ENCODE data around the gene TAS1R1.

Gene TAS1R1

GRCh38 chr1:6574818-6575217 lies 19.7 kb downstream of the TAS1R1 start:
- no peak for DNase-seq

- no peak for DNase-seq
These were observed 22.9 kb downstream of the TAS1R1 start for GRCh38 chr1:6577831-6578525.

DNA sequence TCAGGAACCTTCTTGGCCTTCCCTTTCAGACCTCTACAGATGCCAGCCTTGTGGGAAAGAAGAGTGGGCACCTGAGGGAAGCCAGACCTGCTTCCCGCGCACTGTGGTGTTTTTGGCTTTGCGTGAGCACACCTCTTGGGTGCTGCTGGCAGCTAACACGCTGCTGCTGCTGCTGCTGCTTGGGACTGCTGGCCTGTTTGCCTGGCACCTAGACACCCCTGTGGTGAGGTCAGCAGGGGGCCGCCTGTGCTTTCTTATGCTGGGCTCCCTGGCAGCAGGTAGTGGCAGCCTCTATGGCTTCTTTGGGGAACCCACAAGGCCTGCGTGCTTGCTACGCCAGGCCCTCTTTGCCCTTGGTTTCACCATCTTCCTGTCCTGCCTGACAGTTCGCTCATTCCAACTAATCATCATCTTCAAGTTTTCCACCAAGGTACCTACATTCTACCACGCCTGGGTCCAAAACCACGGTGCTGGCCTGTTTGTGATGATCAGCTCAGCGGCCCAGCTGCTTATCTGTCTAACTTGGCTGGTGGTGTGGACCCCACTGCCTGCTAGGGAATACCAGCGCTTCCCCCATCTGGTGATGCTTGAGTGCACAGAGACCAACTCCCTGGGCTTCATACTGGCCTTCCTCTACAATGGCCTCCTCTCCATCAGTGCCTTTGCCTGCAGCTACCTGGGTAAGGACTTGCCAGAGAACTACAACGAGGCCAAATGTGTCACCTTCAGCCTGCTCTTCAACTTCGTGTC lies 23.7 kb downstream of the TAS1R1 start:
- no peak for DNase-seq

DNA sequence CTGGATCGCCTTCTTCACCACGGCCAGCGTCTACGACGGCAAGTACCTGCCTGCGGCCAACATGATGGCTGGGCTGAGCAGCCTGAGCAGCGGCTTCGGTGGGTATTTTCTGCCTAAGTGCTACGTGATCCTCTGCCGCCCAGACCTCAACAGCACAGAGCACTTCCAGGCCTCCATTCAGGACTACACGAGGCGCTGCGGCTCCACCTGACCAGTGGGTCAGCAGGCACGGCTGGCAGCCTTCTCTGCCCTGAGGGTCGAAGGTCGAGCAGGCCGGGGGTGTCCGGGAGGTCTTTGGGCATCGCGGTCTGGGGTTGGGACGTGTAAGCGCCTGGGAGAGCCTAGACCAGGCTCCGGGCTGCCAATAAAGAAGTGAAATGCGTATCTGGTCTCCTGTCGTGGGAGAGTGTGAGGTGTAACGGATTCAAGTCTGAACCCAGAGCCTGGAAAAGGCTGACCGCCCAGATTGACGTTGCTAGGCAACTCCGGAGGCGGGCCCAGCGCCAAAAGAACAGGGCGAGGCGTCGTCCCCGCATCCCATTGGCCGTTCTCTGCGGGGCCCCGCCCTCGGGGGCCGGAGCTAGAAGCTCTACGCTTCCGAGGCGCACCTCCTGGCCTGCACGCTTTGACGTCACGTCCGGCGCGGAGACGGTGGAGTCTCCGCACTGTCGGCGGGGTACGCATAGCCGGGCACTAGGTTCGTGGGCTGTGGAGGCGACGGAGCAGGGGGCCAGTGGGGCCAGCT lies 24.4 kb downstream of the TAS1R1 start, which contains the start of gene ZBTB48:
TSS of gene ZBTB48 (plus strand) at position 621 of the 745 bp plus-strand sequence. CDS start 616 bp downstream, outside the sequence.
- peak; percentile 90 to 98 for DNase-seq

DNA sequence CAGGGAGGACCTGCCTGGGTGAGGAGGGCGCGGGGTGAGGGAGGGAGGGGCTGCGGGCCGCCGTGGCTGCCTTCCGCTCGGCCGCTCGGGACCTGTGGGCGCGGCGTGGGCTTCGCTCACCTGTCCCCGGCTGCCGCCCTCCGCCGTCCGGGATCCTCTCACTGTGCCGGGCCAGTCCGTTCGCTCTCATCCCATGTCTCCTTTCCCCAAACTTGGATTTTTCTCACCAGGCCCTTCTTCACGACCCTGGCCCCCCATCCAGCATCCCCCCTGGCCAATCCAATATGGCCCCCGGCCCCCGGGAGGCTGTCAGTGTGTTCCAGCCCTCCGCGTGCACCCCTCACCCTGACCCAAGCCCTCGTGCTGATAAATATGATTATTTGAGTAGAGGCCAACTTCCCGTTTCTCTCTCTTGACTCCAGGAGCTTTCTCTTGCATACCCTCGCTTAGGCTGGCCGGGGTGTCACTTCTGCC lies 25.0 kb downstream of the TAS1R1 start:
- no peak for DNase-seq

DNA sequence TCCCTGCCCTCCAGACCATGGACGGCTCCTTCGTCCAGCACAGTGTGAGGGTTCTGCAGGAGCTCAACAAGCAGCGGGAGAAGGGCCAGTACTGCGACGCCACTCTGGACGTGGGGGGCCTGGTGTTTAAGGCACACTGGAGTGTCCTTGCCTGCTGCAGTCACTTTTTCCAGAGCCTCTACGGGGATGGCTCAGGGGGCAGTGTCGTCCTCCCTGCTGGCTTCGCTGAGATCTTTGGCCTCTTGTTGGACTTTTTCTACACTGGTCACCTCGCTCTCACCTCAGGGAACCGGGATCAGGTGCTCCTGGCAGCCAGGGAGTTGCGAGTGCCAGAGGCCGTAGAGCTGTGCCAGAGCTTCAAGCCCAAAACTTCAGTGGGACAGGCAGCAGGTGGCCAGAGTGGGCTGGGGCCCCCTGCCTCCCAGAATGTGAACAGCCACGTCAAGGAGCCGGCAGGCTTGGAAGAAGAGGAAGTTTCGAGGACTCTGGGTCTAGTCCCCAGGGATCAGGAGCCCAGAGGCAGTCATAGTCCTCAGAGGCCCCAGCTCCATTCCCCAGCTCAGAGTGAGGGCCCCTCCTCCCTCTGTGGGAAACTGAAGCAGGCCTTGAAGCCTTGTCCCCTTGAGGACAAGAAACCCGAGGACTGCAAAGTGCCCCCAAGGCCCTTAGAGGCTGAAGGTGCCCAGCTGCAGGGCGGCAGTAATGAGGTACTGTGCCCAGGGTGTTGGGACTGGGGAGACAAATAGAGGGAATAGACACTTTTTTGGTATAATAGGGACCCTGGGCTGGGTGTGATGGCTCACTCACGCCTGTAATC lies 25.7 kb downstream of the TAS1R1 start:
- no peak for DNase-seq

DNA sequence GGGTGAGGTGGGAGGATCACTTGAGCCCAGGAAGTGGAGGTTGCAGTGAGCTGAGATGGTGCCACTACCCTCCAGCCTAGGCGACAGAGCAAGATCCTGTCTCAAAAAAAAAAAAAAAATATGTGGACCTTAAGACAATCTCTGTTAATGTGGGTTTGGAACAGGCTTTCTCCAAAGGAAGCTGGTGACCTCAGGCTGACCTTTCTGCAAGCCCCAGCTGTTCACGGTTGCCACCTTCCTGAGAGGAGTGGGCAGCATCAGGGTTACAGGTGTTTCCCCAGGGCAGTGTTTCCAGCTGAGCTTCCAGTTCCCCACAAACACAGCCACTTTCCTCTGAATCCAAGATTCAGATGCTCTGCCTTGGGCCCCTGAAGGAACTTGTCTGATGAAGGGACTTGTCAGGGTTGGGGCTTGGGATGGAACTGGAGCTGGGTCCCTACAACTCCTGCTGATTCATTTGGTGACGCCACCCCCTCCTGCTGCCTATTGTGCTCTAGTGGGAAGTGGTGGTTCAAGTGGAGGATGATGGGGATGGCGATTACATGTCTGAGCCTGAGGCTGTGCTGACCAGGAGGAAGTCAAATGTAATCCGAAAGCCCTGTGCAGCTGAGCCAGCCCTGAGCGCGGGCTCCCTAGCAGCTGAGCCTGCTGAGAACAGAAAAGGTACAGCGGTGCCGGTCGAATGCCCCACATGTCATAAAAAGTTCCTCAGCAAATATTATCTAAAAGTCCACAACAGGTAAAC lies 26.6 kb downstream of the TAS1R1 start:
- no peak for DNase-seq

GRCh38 chr1:6582370-6582769 lies 27.3 kb downstream of the TAS1R1 start:
- no peak for DNase-seq

DNA sequence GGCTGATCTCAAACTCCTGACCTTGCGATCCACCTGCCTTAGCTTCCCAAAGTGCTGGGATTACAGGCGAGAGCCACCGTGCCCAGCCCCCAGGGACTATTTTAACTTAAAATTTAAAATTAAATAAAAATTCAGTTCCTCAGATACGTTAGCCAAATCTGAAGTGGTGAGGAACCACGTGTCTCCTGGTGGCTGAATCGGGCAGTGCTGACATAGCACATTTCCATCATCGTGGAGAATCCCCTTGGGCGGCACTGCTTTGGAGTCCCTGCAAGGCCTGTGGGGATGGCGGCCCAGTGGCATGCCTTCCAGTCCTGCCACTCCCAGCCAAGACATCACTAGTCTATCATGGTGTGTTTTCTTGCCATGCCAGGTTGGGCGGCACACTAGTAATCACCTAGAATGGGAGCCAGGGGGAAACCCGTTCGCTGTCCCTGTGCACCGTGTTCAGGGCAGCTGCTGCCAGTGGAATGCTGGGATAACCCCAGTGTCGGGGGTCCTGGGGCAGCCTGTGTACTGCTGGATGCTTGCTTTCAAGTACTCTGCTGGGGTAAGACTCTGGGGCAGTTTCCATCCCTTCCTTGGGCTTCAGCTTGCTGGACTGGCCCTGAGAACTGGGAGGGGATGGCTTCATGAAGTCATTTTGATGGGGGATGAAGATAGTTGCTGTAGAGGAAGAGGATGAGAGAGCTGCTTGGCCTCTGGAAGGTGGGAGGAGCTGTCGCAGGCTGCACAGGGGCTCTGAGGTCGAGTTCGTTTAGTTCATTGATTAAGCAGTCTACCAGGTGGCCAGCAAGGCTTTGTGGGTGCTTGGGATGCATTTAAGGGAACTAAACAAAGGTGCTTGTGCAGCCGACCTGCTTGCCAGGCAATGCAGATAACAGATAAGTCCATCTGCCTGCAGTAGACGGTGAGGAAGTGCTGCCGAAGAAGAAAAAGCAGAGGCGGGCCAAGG lies 29.3 kb downstream of the TAS1R1 start:
- DNase-seq: no peak

DNA sequence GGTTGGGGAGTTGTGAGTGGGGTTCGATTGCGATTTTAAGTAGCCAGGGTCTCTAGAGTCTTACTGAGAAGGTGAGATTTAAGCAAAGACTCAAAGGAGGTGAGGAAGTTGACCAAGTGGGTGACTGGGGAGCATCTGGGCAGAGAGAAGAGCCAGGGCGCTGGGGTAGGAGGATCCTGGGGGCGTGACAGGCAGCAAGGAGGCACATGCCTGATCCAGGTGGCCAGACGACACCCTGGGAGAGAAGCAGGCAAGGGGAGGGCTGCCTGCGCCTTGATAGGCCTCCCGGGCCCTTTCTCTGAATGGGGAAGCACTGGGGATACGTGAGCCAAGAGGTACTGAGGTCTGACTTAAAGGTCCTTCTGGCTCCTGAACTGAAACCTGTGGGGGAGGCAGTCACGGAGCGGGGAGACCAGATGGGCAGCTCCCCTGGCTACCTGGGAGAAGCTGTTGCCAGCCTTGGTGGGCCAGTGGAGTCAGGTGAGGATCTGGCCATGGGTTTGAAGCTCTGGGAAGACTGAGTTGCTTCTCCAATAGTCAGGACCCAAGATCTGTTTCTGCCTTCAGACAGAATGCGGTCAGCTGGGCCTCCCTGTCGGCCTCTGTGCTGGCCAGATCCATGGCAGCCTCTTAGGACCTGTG lies 30.1 kb downstream of the TAS1R1 start:
- DNase-seq: peak in 1 of 2 experiments; percentile 16

DNA sequence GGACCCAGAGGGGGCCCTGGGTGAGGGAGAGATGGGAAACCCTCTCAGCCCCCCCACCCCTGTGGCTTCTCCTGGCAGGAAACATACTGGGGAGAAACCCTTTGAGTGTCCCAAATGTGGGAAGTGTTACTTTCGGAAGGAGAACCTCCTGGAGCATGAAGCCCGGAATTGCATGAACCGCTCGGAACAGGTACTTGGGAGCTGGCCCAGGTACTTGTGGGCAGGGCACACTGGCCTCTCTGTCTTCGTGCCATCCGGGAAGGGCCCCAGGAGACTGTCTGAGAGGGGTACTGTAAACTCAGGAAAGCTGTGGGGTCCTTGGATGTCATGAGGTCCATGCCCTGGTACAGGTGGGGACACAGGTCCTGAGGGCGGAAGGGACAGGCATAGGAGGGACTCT lies 30.7 kb downstream of the TAS1R1 start:
- DNase-seq: no peak

DNA sequence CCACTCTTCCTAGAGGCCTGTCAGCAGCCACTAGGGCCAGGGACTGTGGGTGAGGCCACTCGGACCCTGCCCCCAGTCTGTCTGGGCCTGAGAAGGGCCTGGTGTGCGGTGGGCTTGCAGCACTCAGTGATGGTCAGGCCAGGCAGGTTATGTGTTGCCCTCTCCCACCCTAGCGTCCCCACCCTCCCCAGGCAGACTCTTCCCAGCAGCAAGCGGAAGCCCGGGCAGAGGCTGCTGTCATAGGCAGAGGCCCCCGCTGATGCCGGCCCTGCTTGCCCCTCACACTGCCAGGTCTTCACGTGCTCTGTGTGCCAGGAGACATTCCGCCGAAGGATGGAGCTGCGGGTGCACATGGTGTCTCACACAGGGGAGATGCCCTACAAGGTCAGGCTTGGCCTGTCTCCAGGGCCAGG lies 31.3 kb downstream of the TAS1R1 start:
- DNase-seq: no peak

- no peak for DNase-seq
These were observed 32.3 kb downstream of the TAS1R1 start for GRCh38 chr1:6587261-6588005.

- DNase-seq: no peak
These were observed 33.2 kb downstream of the TAS1R1 start for GRCh38 chr1:6588128-6588892.

DNA sequence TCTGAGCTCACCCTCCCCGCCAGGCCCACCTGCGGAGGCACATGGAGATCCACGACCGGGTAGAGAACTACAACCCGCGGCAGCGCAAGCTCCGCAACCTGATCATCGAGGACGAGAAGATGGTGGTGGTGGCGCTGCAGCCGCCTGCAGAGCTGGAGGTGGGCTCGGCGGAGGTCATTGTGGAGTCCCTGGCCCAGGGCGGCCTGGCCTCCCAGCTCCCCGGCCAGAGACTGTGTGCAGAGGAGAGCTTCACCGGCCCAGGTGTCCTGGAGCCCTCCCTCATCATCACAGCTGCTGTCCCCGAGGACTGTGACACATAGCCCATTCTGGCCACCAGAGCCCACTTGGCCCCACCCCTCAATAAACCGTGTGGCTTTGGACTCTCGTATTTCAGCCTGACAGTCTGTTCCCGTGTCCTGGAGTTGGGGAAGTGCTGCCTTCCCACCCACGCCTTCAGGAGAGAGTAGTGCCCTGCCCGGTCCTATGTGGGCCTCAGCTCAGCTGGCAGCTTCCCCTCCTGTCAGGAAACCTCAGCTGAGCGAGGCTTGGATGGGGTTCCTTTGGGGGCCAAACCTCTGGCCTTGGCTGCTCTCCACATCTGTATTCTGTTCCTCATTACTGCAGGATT lies 33.9 kb downstream of the TAS1R1 start:
- DNase-seq: no peak

DNA sequence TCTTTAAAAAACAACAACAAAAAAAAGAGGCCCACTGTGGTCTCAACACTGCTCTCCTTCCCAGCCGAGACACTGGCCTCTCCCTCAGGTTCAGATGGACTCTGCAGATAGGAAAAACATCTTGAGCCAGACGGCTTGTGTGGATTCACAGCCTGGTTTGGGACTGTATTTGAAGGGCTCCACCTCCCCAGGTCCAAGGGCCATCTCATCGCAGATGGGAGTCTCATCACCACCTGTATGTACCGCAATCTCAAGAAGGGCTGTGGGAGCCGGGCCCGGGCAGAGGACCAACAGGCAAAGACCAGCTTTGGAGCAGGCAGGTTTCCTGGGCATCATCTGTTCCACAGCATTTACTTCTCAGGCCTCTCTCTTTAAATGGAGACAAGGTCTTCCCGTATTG lies 34.9 kb downstream of the TAS1R1 start:
- DNase-seq: no peak

DNA sequence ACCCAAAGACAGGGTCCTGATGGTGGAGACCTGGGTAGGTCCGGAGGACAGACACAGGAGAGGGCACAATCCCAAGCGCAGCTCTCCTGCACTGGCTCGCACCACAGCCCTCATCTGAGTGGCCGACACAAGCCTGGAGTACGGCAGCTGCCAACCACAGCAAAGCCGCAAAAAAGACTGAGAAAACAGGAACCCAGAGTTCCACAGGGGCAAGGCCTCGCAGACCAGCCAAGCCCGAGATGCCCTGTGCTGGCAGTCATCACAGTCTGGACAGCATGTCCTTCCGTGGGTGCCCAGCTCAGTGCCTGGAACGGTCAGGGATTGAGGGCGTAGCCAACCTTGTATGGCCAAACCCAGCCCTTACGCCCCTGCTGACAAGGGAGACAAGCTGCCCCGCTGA lies 36.1 kb downstream of the TAS1R1 start:
- no peak for DNase-seq

GRCh38 chr1:6591644-6592043 lies 36.5 kb downstream of the TAS1R1 start:
- no peak for DNase-seq

Data from cerebellar nuclear complex (tissue), 1 donor.